ENCODE data around the gene NRXN3. TPM values are rescaled to one million over a fixed set of nuclear protein-coding genes. Genes with fewer than 3 reads are reported as not detected.
A peak's percentile ranks its signal among the peaks of the same experiment; 100 is the strongest.

The NRXN3 gene
- total RNA-seq, 2 donors from 2014 or later: 1.2 to 7.8 TPM

- no peaks in the 10 kb centered on the region for H3K9me3 ChIP-seq
- H3K27me3 ChIP-seq: no peaks in the 10 kb centered on the region
- H3K4me1 ChIP-seq: no peaks in the 10 kb centered on the region
- H3K9ac ChIP-seq (ENCODE audit: low read depth in 2 of 2, low read length in 2 of 2): no peak overlapping the region
- no peaks in the 10 kb centered on the region for H3K36me3 ChIP-seq
- intact Hi-C loops (cut with DNase I): loop anchor here (5.0 kb wide), 1 partner anchor 249 kb away; no protein-coding TSS in a partner anchor
- H3K27ac ChIP-seq: no peak overlapping the region
- H3K4me3 ChIP-seq: no peak overlapping the region
- DNase-seq: peak; percentile 57
- TF ChIP-seq, protein P1, sequence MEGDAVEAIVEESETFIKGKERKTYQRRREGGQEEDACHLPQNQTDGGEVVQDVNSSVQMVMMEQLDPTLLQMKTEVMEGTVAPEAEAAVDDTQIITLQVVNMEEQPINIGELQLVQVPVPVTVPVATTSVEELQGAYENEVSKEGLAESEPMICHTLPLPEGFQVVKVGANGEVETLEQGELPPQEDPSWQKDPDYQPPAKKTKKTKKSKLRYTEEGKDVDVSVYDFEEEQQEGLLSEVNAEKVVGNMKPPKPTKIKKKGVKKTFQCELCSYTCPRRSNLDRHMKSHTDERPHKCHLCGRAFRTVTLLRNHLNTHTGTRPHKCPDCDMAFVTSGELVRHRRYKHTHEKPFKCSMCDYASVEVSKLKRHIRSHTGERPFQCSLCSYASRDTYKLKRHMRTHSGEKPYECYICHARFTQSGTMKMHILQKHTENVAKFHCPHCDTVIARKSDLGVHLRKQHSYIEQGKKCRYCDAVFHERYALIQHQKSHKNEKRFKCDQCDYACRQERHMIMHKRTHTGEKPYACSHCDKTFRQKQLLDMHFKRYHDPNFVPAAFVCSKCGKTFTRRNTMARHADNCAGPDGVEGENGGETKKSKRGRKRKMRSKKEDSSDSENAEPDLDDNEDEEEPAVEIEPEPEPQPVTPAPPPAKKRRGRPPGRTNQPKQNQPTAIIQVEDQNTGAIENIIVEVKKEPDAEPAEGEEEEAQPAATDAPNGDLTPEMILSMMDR (IDR thresholded peaks at IDR 0.05): peak; percentile 52
These were observed 278.3 kb downstream of the NRXN3 start for GRCh38 chr14:78448164-78449094.

DNA sequence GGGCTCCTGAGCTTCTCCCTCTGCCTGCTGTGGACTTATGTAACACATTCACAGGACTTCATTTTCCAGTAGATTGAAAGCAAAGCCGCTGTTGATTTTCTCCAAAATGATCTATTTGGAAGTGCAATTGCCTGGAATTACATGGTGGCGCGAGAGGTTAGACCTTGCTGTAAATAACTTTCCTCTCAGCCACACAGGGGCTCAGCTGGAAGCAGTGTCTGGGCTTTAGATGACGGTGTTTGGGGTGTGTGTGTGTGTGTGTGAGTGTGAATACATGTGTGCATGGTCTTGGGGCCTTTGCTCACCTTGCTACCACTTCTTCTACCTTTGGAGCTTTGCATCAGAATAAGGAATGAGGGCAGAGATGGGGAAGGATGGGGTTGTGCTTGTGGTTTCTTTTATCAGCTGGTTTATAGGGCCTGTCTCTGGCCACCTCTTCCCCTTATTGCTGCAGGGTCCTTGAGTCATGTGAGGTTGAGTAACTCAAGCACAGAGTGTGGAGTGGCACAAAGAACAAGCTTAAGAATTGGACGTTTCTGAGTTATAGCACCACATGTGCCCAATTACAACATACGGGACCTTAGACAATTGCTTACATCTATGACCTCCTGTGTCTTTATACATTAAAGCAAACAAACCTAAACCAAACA lies 280.6 kb downstream of the NRXN3 start:
- Histone ChIP-seq H3K27ac (no peak overlapping the region), H3K36me3 (no peaks in the 10 kb centered on the region), H3K4me1 (no peaks in the 10 kb centered on the region), H3K4me3 (no peak overlapping the region), H3K9me3 (no peaks in the 10 kb centered on the region), H3K9ac (ENCODE audit: low read depth in 2 of 2, low read length in 2 of 2) (no peak overlapping the region), H3K27me3 (no peaks in the 10 kb centered on the region)
- intact Hi-C loops (cut with DNase I): loop anchor here (10.0 kb wide), 1 partner anchor 144 kb away; no protein-coding TSS in a partner anchor
- no peak for DNase-seq
- TF ChIP-seq, protein P1 (IDR thresholded peaks at IDR 0.05): no peak

DNA sequence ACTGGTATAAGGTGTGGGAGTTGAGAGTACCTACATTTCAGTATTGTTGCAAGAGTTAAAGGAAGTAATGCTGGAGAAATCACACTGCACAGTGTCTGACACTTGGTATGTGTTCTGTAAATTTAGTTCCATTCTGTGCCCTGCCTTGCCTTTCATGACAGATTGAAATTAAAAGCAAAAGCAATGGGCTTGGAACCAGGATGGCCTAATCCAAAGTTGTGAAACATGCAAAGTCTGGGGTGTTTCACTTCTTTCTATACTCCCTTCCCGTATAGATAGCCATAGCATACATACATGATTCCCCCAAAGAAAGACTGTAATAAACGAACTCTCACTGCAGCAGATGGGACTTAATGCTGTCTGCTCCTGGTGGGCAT lies 281.1 kb downstream of the NRXN3 start:
- intact Hi-C loops (cut with DNase I): loop anchor here (10.0 kb wide), 1 partner anchor 143 kb away; no protein-coding TSS in a partner anchor
- Histone ChIP-seq H3K9ac (ENCODE audit: low read depth in 2 of 2, low read length in 2 of 2) (no peak overlapping the region), H3K27ac (no peak overlapping the region), H3K4me1 (no peaks in the 10 kb centered on the region), H3K36me3 (no peaks in the 10 kb centered on the region), H3K27me3 (no peaks in the 10 kb centered on the region), H3K4me3 (no peak overlapping the region), H3K9me3 (no peaks in the 10 kb centered on the region)
- no peak for DNase-seq
- TF ChIP-seq, protein P1 (IDR thresholded peaks at IDR 0.05): no peak

DNA sequence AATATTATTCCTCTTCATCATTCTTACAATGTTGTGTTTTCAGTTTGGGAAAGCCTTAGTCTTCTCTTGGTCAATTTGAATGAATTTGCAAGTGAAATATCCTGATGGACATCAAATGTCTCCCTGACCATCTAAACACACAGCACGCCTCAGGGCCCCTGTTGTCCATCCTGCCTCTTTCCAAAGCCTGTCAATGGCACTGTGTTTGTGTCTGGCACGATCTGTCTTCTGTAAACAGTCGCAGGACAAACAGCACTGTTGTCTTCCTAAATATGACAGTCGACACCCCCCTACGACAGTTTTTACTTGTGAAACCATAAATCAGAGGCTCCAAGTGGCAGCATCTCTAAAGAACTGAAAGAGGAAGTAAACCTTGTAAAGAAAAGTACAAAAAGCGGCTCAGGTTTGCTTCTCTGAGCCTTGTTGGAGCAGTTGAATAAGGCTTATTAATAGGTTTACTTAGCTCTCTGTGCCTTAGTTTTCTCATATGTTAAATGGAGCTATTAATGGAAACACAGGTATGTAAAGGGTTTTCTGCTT lies 285.8 kb downstream of the NRXN3 start:
- Histone ChIP-seq H3K27me3 (no peaks in the 10 kb centered on the region), H3K4me1 (no peaks in the 10 kb centered on the region), H3K9me3 (no peaks in the 10 kb centered on the region), H3K9ac (ENCODE audit: low read depth in 2 of 2, low read length in 2 of 2) (no peak overlapping the region), H3K27ac (no peak overlapping the region), H3K4me3 (no peak overlapping the region), H3K36me3 (no peaks in the 10 kb centered on the region)
- intact Hi-C loops (cut with DNase I): loop anchor here (10.0 kb wide), 1 partner anchor 139 kb away; no protein-coding TSS in a partner anchor
- TF ChIP-seq, protein P1 (IDR thresholded peaks at IDR 0.05): no peak
- no peak for DNase-seq

- H3K36me3 ChIP-seq: no peaks in the 10 kb centered on the region
- DNase-seq: no peak
- intact Hi-C loops (cut with DNase I): no loop called here
- H3K4me3 ChIP-seq: no peak overlapping the region
- H3K9ac ChIP-seq (ENCODE audit: low read depth in 2 of 2, low read length in 2 of 2): no peak overlapping the region
- H3K4me1 ChIP-seq: no peaks in the 10 kb centered on the region
- TF ChIP-seq, protein P1 (IDR thresholded peaks at IDR 0.05): no peak
- H3K27ac ChIP-seq: no peak overlapping the region
- H3K27me3 ChIP-seq: no peaks in the 10 kb centered on the region
- H3K9me3 ChIP-seq: no peaks in the 10 kb centered on the region
These were observed 299.8 kb downstream of the NRXN3 start for GRCh38 chr14:78469947-78470346.

All from colonic mucosa (tissue), 4 donors.